ENCODE results near the gene ZMAT5. TPM values are rescaled to one million over a fixed set of nuclear protein-coding genes. Genes with fewer than 3 reads are reported as not detected.

The ZMAT5 gene
- polyA plus RNA-seq, 1 donor (not counting 4 experiments of a cell fraction or from before 2014, with no cell fraction given) = 11.1 TPM

- peaks cover 44 to 55% of the 10 kb centered on the region in 2 experiments for H3K36me3 ChIP-seq (ENCODE audit: control insufficient read depth in 2 of 2, extremely low read depth in 1 of 2, insufficient read depth in 2 of 2, low read length in 2 of 2)
- dilution Hi-C loops (cut with MboI; ENCODE audit: extremely low pct_ligation_motif_present, low sequenced_read_pairs) = no loop called here
- no peaks in the 10 kb centered on the region for H3K27me3 ChIP-seq (ENCODE audit: control insufficient read depth, extremely low read depth, insufficient read depth, low read length)
- no peaks in the 10 kb centered on the region for H3K4me1 ChIP-seq (ENCODE audit: control insufficient read depth, extremely low read depth, insufficient read depth, low read length)
- no peak for FAIRE-seq
- H4K20me1 ChIP-seq (ENCODE audit: control insufficient read depth, extremely low read depth, insufficient read depth, low read length) = no peaks in the 10 kb centered on the region
- H3K79me2 ChIP-seq (ENCODE audit: control insufficient read depth, insufficient read depth, low read length) = no peaks in the 10 kb centered on the region
- no peaks in the 10 kb centered on the region for H3K9me3 ChIP-seq (ENCODE audit: control insufficient read depth, low read depth, low read length)
- H3K4me2 ChIP-seq (ENCODE audit: control insufficient read depth, extremely low read depth, insufficient read depth, low read depth, low read length) = no peak overlapping the region
- H3K4me3 ChIP-seq (ENCODE audit: control insufficient read depth in 2 of 3, extremely low read depth in 1 of 3, insufficient read depth in 2 of 3, low read depth in 1 of 3, low read length in 3 of 3) = no peak overlapping the region
- H2AFZ ChIP-seq (ENCODE audit: control insufficient read depth, low read length) = no peak overlapping the region
- H3K27ac ChIP-seq (ENCODE audit: control insufficient read depth, insufficient read depth, low read length) = no peak overlapping the region
- no peak overlapping the region for H3K9ac ChIP-seq (ENCODE audit: control insufficient read depth, extremely low read depth, insufficient read depth, low read length)
- no peak for DNase-seq (ENCODE audit: low read depth, low spot score)
- TF ChIP-seq CTCF (optimal IDR thresholded peaks at IDR 0.05 in 1 of 3, IDR thresholded peaks at IDR 0.05 in 1 of 3, conservative IDR thresholded peaks at IDR 0.05 in 1 of 3; ENCODE audit: extremely low read depth in 1 of 3, insufficient read depth in 2 of 3, low read length in 3 of 3) (no peak), EZH2 (IDR thresholded peaks at IDR 0.05; ENCODE audit: low read length) (no peak)
- no peaks in the 10 kb centered on the region for H3K9me1 ChIP-seq (ENCODE audit: control insufficient read depth, extremely low read depth, insufficient read depth, low read length)
Measured at GRCh38 chr22:29806196-29806595, 39.4 kb upstream of the ZMAT5 start.

GRCh38 chr22:29804985-29805384 is 38.2 kb upstream of the ZMAT5 start:
- H3K9me1 ChIP-seq (ENCODE audit: control insufficient read depth, extremely low read depth, insufficient read depth, low read length) = no peaks in the 10 kb centered on the region
- H3K4me3 ChIP-seq (ENCODE audit: control insufficient read depth in 2 of 3, extremely low read depth in 1 of 3, insufficient read depth in 2 of 3, low read depth in 1 of 3, low read length in 3 of 3) = no peak overlapping the region
- no peak for FAIRE-seq
- peaks cover under 1% of the 10 kb centered on the region for H3K4me1 ChIP-seq (ENCODE audit: control insufficient read depth, extremely low read depth, insufficient read depth, low read length)
- H3K9me3 ChIP-seq (ENCODE audit: control insufficient read depth, low read depth, low read length) = no peaks in the 10 kb centered on the region
- dilution Hi-C loops (cut with MboI; ENCODE audit: extremely low pct_ligation_motif_present, low sequenced_read_pairs) = no loop called here
- no peak overlapping the region for H3K9ac ChIP-seq (ENCODE audit: control insufficient read depth, extremely low read depth, insufficient read depth, low read length)
- peaks cover 47 to 62% of the 10 kb centered on the region in 2 experiments for H3K36me3 ChIP-seq (ENCODE audit: control insufficient read depth in 2 of 2, extremely low read depth in 1 of 2, insufficient read depth in 2 of 2, low read length in 2 of 2)
- no peaks in the 10 kb centered on the region for H4K20me1 ChIP-seq (ENCODE audit: control insufficient read depth, extremely low read depth, insufficient read depth, low read length)
- H3K27ac ChIP-seq (ENCODE audit: control insufficient read depth, insufficient read depth, low read length) = no peak overlapping the region
- TF ChIP-seq CTCF (optimal IDR thresholded peaks at IDR 0.05 in 1 of 3, IDR thresholded peaks at IDR 0.05 in 1 of 3, conservative IDR thresholded peaks at IDR 0.05 in 1 of 3; ENCODE audit: extremely low read depth in 1 of 3, insufficient read depth in 2 of 3, low read length in 3 of 3) (no peak), EZH2 (IDR thresholded peaks at IDR 0.05; ENCODE audit: low read length) (no peak)
- no peaks in the 10 kb centered on the region for H3K27me3 ChIP-seq (ENCODE audit: control insufficient read depth, extremely low read depth, insufficient read depth, low read length)
- DNase-seq (ENCODE audit: low read depth, low spot score) = no peak
- no peak overlapping the region for H2AFZ ChIP-seq (ENCODE audit: control insufficient read depth, low read length)
- H3K79me2 ChIP-seq (ENCODE audit: control insufficient read depth, insufficient read depth, low read length) = no peaks in the 10 kb centered on the region
- H3K4me2 ChIP-seq (ENCODE audit: control insufficient read depth, extremely low read depth, insufficient read depth, low read depth, low read length) = no peak overlapping the region
